SJCRH30 (cell line): ENCODE results near the gene TRAPPC2L. TPM values are rescaled to one million over a fixed set of nuclear protein-coding genes. Genes with fewer than 3 reads are reported as not detected.

Experiments
- DNase-seq, 2 experiments: peaks; one replicate each; pipeline ENCODE4 v3.0.0-alpha.2; 2015 to 2020
- H3K27ac ChIP-seq: fragments of 250-450 bp; sonication (Bioruptor Pico); 2 replicates; pipeline ENCODE4 v1.5.1; 2020; ENCODE audit warnings: mild to moderate bottlenecking, moderate library complexity
- H3K27me3 ChIP-seq: fragments of 250-450 bp; sonication (Bioruptor Pico); 2 replicates; pipeline ENCODE4 v1.5.1; 2020; ENCODE audit warnings: mild to moderate bottlenecking, moderate library complexity
- H3K36me3 ChIP-seq: fragments of 250-450 bp; sonication (Bioruptor Pico); 2 replicates; pipeline ENCODE4 v1.5.1; 2020; ENCODE audit warnings: mild to moderate bottlenecking, moderate library complexity
- H3K4me1 ChIP-seq: fragments of 250-450 bp; sonication (Bioruptor Pico); 2 replicates; pipeline ENCODE4 v1.5.1; 2020; ENCODE audit warnings: mild to moderate bottlenecking, moderate library complexity
- H3K4me3 ChIP-seq: fragments of 250-450 bp; sonication (Bioruptor Pico); 2 replicates; pipeline ENCODE4 v1.5.1; 2020; ENCODE audit warnings: mild to moderate bottlenecking, moderate library complexity
- H3K9me3 ChIP-seq: fragments of 250-450 bp; sonication (Bioruptor Pico); replicated peaks from 2 replicates; pipeline ENCODE4 v1.5.1; 2020; ENCODE audit warnings: mild to moderate bottlenecking, moderate library complexity
- total RNA-seq: library from RNA; depleted of rRNA; stranded (reverse); fragments of >200 nt; shearing (Covaris generic); gene quantifications from 2 replicates; pipeline ENCODE4 v1.2.3, GENCODE V29; 2014

Gene TRAPPC2L
- total RNA-seq, 1 experiment from 2014 or later, result 34.3 TPM

GRCh38 chr16:88856122-88856827 is 652 bp upstream of the TRAPPC2L start:
- peak overlapping the region; percentile 80 for H3K4me3 ChIP-seq
- no peak overlapping the region; the same call in 1 of the 2 replicates for H3K27ac ChIP-seq
- DNase-seq, result no peak
- H3K4me1 ChIP-seq, result peaks cover 6% of the 10 kb centered on the region
- no peaks in the 10 kb centered on the region for H3K36me3 ChIP-seq
- no peaks in the 10 kb centered on the region for H3K27me3 ChIP-seq
- no peaks in the 10 kb centered on the region for H3K9me3 ChIP-seq

DNA sequence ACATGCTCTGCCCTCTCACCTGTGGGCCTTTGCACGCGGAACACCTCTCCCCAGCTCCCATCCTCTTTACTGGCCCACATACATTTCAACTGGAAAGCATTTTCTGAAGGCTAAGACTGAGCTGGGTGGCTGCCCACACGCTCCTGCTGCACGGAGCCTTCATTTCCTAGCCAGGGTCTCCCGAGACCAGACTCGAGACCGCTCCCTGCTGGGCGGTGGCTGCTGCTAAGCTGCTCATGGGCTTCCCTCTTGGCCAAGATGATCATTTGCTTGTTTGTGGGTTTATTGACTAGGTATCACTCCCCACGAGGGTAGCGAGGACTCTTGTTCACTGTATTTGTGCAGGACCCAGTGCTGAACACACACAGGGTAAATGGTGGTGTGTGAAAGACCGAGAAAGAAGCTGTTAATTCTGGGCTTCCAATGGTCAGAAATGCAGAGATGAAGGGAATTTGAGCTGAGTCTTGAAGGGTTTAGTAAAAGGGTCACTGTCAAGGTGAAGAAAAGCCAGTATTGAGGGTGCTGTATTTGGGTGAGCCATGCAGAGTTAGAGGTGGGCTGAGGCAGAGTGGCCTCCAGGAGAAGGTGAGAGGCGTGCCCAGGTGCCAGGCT is 907 bp downstream of the TRAPPC2L start:
- H3K4me3 ChIP-seq, result peak overlapping the region; percentile 80
- H3K36me3 ChIP-seq, result no peaks in the 10 kb centered on the region
- H3K9me3 ChIP-seq, result no peaks in the 10 kb centered on the region
- no peaks in the 10 kb centered on the region for H3K27me3 ChIP-seq
- H3K27ac ChIP-seq, result no peak overlapping the region; the same call in 1 of the 2 replicates
- H3K4me1 ChIP-seq, result peaks cover 6% of the 10 kb centered on the region
- peak; percentile 48 to 56 for DNase-seq

- no peaks in the 10 kb centered on the region for H3K36me3 ChIP-seq
- no peaks in the 10 kb centered on the region for H3K9me3 ChIP-seq
- DNase-seq, result no peak
- H3K27me3 ChIP-seq, result no peaks in the 10 kb centered on the region
- peaks cover 6% of the 10 kb centered on the region for H3K4me1 ChIP-seq
- H3K4me3 ChIP-seq, result no peak overlapping the region
- no peak overlapping the region for H3K27ac ChIP-seq
These were observed 2.6 kb downstream of the TRAPPC2L start for GRCh38 chr16:88859381-88860091.

- no peaks in the 10 kb centered on the region for H3K9me3 ChIP-seq
- no peak for DNase-seq
- H3K27ac ChIP-seq, result no peak overlapping the region
- no peaks in the 10 kb centered on the region for H3K36me3 ChIP-seq
- no peaks in the 10 kb centered on the region for H3K27me3 ChIP-seq
- H3K4me3 ChIP-seq, result no peak overlapping the region
- peaks cover 12% of the 10 kb centered on the region for H3K4me1 ChIP-seq
These were observed 4.4 kb downstream of the TRAPPC2L start for GRCh38 chr16:88861359-88861758.

- H3K27me3 ChIP-seq, result peaks cover 7% of the 10 kb centered on the region; the same call in 1 of the 2 replicates
- no peak overlapping the region for H3K27ac ChIP-seq
- H3K36me3 ChIP-seq, result no peaks in the 10 kb centered on the region
- no peak overlapping the region for H3K4me3 ChIP-seq
- H3K9me3 ChIP-seq, result no peaks in the 10 kb centered on the region
- DNase-seq, result no peak
- H3K4me1 ChIP-seq, result peaks cover 14% of the 10 kb centered on the region
These were observed 6.0 kb downstream of the TRAPPC2L start for GRCh38 chr16:88862968-88863367.

DNA sequence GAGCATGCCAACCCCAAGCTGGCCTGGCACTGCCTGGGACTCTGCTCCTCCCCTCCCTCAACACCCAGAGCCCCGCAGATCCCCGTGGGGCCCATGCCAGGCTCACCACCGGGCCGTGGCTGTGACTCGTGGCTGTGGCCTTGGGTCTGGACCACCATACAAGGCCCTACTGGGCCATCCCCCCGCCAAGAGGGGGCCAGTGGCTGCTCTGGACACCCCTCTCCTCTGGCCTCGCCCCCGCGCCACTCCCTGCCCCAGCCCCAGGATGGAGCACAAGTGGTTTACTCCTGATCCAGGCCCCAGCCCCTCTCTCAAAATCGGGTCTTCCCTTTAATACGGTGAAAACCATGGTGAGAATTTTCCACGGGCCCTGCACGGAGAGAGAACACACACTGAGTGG is 6.5 kb downstream of the TRAPPC2L start:
- no peak overlapping the region for H3K4me3 ChIP-seq
- H3K27ac ChIP-seq, result no peak overlapping the region
- peaks cover 14% of the 10 kb centered on the region for H3K4me1 ChIP-seq
- no peak for DNase-seq
- no peaks in the 10 kb centered on the region for H3K36me3 ChIP-seq
- H3K9me3 ChIP-seq, result no peaks in the 10 kb centered on the region
- H3K27me3 ChIP-seq, result peaks cover 12% of the 10 kb centered on the region; the same call in 1 of the 2 replicates

- H3K27me3 ChIP-seq, result peaks cover 16% of the 10 kb centered on the region; the same call in 1 of the 2 replicates
- no peaks in the 10 kb centered on the region for H3K9me3 ChIP-seq
- DNase-seq, result no peak
- no peak overlapping the region for H3K27ac ChIP-seq
- no peaks in the 10 kb centered on the region for H3K36me3 ChIP-seq
- peaks cover 14% of the 10 kb centered on the region for H3K4me1 ChIP-seq
- H3K4me3 ChIP-seq, result no peak overlapping the region
These were observed 7.2 kb downstream of the TRAPPC2L start for GRCh38 chr16:88864099-88864498.

DNA sequence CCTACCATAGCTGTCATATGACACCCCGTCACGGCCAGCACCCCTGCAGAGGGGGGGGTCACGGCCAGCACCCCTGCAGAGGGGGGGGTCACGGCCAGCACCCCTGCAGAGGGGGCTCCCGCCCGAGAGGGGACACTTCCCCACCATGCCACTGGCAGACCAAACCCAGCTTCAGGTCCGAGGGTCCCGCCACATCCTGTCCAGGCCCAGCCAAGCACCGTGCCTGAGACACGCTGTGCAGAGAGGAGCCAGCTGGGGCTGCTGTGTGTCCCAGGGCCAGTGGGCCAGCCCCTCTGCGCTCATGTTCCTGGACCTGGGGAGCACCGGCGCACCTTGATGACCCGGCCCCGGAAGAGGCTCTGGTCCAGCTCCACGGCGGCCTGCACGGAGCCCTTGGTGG is 7.6 kb downstream of the TRAPPC2L start:
- H3K4me1 ChIP-seq, result peaks cover 14% of the 10 kb centered on the region
- H3K9me3 ChIP-seq, result no peaks in the 10 kb centered on the region
- no peak overlapping the region for H3K27ac ChIP-seq
- DNase-seq, result no peak
- H3K27me3 ChIP-seq, result peaks cover 20% of the 10 kb centered on the region; the same call in 1 of the 2 replicates
- no peak overlapping the region for H3K4me3 ChIP-seq
- no peaks in the 10 kb centered on the region for H3K36me3 ChIP-seq

GRCh38 chr16:88865310-88865709 is 8.4 kb downstream of the TRAPPC2L start:
- no peaks in the 10 kb centered on the region for H3K36me3 ChIP-seq
- peaks cover 23% of the 10 kb centered on the region for H3K27me3 ChIP-seq
- H3K4me3 ChIP-seq, result no peak overlapping the region
- no peak overlapping the region for H3K27ac ChIP-seq
- peaks cover 14% of the 10 kb centered on the region for H3K4me1 ChIP-seq
- DNase-seq, result no peak
- H3K9me3 ChIP-seq, result no peaks in the 10 kb centered on the region

- Histone ChIP-seq H3K27ac (no peak overlapping the region), H3K4me1 (peaks cover 18% of the 10 kb centered on the region), H3K9me3 (no peaks in the 10 kb centered on the region), H3K27me3 (peaks cover 26% of the 10 kb centered on the region), H3K36me3 (no peaks in the 10 kb centered on the region), H3K4me3 (no peak overlapping the region)
- DNase-seq, result no peak
These were observed 8.8 kb downstream of the TRAPPC2L start for GRCh38 chr16:88865742-88866141.

DNA sequence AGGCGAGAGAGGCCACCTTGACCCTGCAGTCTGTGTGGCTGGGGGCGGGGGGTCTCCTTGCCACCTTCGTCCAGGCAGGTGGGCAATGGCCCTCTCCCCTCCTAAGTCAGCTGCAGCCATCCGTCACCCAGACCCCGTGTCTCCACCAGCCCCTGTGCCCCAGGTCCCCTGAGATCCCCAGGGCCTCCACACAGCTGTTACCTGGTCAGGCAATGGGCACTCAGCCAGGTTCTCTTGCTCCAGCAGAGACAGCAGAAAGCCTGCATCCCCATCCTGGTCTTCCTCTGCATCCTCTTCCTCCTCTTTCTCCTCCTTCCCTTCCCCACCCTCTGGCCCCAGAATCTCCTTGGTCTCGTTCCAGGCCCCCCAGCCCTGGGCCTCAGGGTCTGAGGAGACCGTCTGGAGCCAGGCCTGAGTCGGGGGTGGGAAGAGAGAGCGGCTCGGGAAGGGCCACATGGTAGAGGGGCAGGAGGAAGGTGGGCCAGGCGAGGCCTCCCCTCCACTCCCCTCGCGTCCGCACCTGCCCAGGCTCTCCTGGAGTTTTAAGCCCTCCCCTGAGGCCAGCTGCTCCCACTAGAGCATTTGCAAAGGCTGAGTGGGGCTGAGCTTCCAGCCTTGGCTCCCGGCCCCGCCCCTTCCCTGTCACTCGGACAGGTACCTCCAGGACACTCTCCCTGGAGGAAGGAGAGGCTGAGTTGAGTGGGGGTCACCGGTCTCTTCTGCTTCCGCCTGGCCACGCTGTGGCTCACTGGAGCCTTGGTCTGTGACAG is 9.4 kb downstream of the TRAPPC2L start, which contains the start of gene PABPN1L:
PABPN1L (minus strand) TSS at position 510 of the 770 bp plus-strand sequence; CDS start at position 456, 54 bp downstream.
- Histone ChIP-seq H3K4me1 (peaks cover 18% of the 10 kb centered on the region), H3K27ac (no peak within 1 kb of the TSS), H3K27me3 (peaks cover 27% of the 10 kb centered on the region), H3K4me3 (no peak within 1 kb of the TSS), H3K9me3 (no peaks in the 10 kb centered on the region), H3K36me3 (no peaks in the 10 kb centered on the region)
- DNase-seq, result peak; percentile 64 to 67

DNA sequence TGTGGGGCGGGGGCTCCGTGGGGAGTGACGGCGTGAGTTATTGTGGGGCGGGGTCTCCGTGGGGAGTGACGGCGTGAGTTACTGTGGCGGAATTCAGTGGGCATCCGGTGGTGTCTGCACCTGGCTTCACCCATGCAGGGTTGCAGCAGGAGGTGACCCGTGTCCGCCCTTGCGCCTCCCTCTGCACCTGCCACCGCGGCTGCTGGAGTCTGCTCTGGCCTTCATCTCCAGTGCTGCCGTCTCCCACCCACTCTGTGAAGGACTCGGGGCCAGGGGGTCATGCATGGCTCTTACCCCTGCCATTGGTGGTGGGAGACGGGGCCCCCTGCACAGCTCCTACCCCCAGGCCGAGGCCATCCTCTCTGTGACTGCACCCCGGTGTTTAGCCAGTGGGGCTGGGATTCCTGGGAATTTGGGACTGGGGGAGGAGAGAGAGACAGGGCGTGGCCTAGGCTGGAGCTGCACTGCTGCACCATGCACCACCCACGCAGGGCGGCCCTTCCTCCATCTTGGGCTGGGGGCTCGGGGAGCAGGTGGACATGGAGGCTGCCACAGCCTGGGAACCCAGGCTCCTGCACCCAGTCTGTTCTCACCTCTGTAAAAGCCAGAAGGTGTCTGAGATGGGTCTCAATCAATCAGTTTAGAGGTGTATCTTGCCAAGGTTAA is 10.8 kb downstream of the TRAPPC2L start:
- no peak overlapping the region for H3K4me3 ChIP-seq
- no peaks in the 10 kb centered on the region for H3K9me3 ChIP-seq
- DNase-seq, result no peak
- no peaks in the 10 kb centered on the region for H3K36me3 ChIP-seq
- H3K27me3 ChIP-seq, result peaks cover 32% of the 10 kb centered on the region
- H3K27ac ChIP-seq, result no peak overlapping the region
- H3K4me1 ChIP-seq, result peaks cover 18% of the 10 kb centered on the region

GRCh38 chr16:88868974-88869672 is 12.2 kb downstream of the TRAPPC2L start:
- Histone ChIP-seq H3K4me1 (peaks cover 18% of the 10 kb centered on the region), H3K27me3 (peaks cover 32% of the 10 kb centered on the region), H3K27ac (no peak overlapping the region), H3K4me3 (no peak overlapping the region), H3K9me3 (no peaks in the 10 kb centered on the region), H3K36me3 (no peaks in the 10 kb centered on the region)
- no peak for DNase-seq

DNA sequence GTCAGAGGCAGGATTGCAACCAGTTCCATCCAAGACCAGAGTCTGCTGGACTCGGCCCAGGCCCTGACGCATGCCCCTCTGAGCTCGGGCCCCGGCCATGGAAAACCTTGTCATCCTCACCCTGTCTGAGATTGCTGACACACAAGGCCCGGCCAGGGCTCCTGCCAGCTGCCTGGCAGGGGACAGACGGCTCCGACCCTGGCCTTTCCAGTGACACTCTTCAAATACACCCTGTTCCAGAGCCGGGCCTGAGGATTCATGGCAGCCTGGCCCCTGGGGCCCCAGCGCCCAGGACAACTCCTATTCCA is 12.7 kb downstream of the TRAPPC2L start:
- H3K36me3 ChIP-seq, result no peaks in the 10 kb centered on the region
- H3K27me3 ChIP-seq, result peaks cover 32% of the 10 kb centered on the region
- no peak overlapping the region for H3K4me3 ChIP-seq
- no peak overlapping the region for H3K27ac ChIP-seq
- no peaks in the 10 kb centered on the region for H3K9me3 ChIP-seq
- DNase-seq, result no peak
- peaks cover 18% of the 10 kb centered on the region for H3K4me1 ChIP-seq
